T follicular helper cell (primary cell): ENCODE data around the gene DAZ3.
"Not testable (repeated sequence)": the region's sequence is repeated elsewhere in the genome, so short reads cannot be mapped to it uniquely, and the experiment has no call there.

Experiments
- DNase-seq: peaks from one replicate; pipeline ENCODE4 v3.0.0-alpha.2; 2020; ENCODE audit warnings: low read depth
- total RNA-seq, 2 experiments: gene quantifications; one replicate each; lab custom pipeline; 2026; lab: John Stamatoyannopoulos, UW

Gene DAZ3
- total RNA-seq: 0 reads per million in 2 experiments

GRCh38 chrY:24813293-24813692, at the start of gene DAZ3:
TSS of gene DAZ3 (minus strand) at chrY:24813393. CDS start at chrY:24813185, 208 bp downstream.
- not testable (repeated sequence) for DNase-seq

- not testable (repeated sequence) for DNase-seq
Measured at GRCh38 chrY:24833619-24834018, 20.4 kb upstream of the DAZ3 start, which contains the start of gene DAZ4. TSS of gene DAZ4 (plus strand) at chrY:24833919. CDS start at chrY:24834127, 208 bp downstream.

- not testable (repeated sequence) for DNase-seq
Measured at GRCh38 chrY:24825069-24825468, 11.9 kb upstream of the DAZ3 start.

GRCh38 chrY:24824184-24824879, 11.1 kb upstream of the DAZ3 start:
- not testable (repeated sequence) for DNase-seq

GRCh38 chrY:24821836-24822235, 8.6 kb upstream of the DAZ3 start:
- not testable (repeated sequence) for DNase-seq
